Measurements from ENCODE around the gene CLN5.

The CLN5 gene

GRCh38 chr13:76991796-76992547 is at the start of gene CLN5:
CLN5 (plus strand) TSS chr13:76992081; CDS start chr13:76992099, 18 bp downstream.
- TF ChIP-seq CTCF (IDR thresholded peaks at IDR 0.05; ENCODE audit: borderline replicate concordance, control extremely low read depth, extremely low read depth, insufficient read depth, missing control alignments), result no peak
- in situ Hi-C loops (cut with MboI; ENCODE audit: low sequenced_read_pairs, unreplicated experiment), result no loop called here

GRCh38 chr13:76942363-76942762 is 49.5 kb upstream of the CLN5 start:
- no peak for DNase-seq (ENCODE audit: low spot score)
- in situ Hi-C loops (cut with MboI; ENCODE audit: low sequenced_read_pairs, unreplicated experiment), result no loop called here
- TF ChIP-seq CTCF (IDR thresholded peaks at IDR 0.05; ENCODE audit: borderline replicate concordance, control extremely low read depth, extremely low read depth, insufficient read depth, missing control alignments), result no peak

More at GRCh38 chr13:76991796-76992547, at the start of gene CLN5:
- DNase-seq (ENCODE audit: low spot score), result peak; percentile 98

- in situ Hi-C loops (cut with MboI; ENCODE audit: low sequenced_read_pairs, unreplicated experiment), result no loop called here
- DNase-seq (ENCODE audit: low spot score), result no peak
- TF ChIP-seq CTCF (IDR thresholded peaks at IDR 0.05; ENCODE audit: borderline replicate concordance, control extremely low read depth, extremely low read depth, insufficient read depth, missing control alignments), result no peak
These were observed 48.2 kb upstream of the CLN5 start for GRCh38 chr13:76943646-76944045.

- no peak for DNase-seq (ENCODE audit: low spot score)
- in situ Hi-C loops (cut with MboI; ENCODE audit: low sequenced_read_pairs, unreplicated experiment), result no loop called here
These were observed 47.4 kb upstream of the CLN5 start for GRCh38 chr13:76944456-76944855.

GRCh38 chr13:76948149-76948548 is 43.7 kb upstream of the CLN5 start, which contains the start of gene ACOD1:
ACOD1 (plus strand) TSS chr13:76948511; CDS start chr13:76948559, 48 bp downstream.
- in situ Hi-C loops (cut with MboI; ENCODE audit: low sequenced_read_pairs, unreplicated experiment), result no loop called here
- no peak for DNase-seq (ENCODE audit: low spot score)
- no peak for TF ChIP-seq CTCF (IDR thresholded peaks at IDR 0.05; ENCODE audit: borderline replicate concordance, control extremely low read depth, extremely low read depth, insufficient read depth, missing control alignments)

More at GRCh38 chr13:76944456-76944855, 47.4 kb upstream of the CLN5 start:
- no peak for TF ChIP-seq CTCF (IDR thresholded peaks at IDR 0.05; ENCODE audit: borderline replicate concordance, control extremely low read depth, extremely low read depth, insufficient read depth, missing control alignments)

- in situ Hi-C loops (cut with MboI; ENCODE audit: low sequenced_read_pairs, unreplicated experiment), result no loop called here
- TF ChIP-seq CTCF (IDR thresholded peaks at IDR 0.05; ENCODE audit: borderline replicate concordance, control extremely low read depth, extremely low read depth, insufficient read depth, missing control alignments), result no peak
- DNase-seq (ENCODE audit: low spot score), result no peak
These were observed 41.8 kb upstream of the CLN5 start for GRCh38 chr13:76950101-76950500.
